Natural killer cell treated with Interleukin-12 subunit alpha and Interleukin-12 subunit beta and Interleukin-15 and Interleukin-18, amount 100 ng/mL, for 72 hours (primary cell): ENCODE measurements around the gene ZNF765. TPM values are rescaled to one million over a fixed set of nuclear protein-coding genes. Genes with fewer than 3 reads are reported as not detected.
"Not testable (repeated sequence)": the region's sequence is repeated elsewhere in the genome, so short reads cannot be mapped to it uniquely, and the experiment has no call there.

Experiments used
- ATAC-seq, 2 donors: fragments of 150-1000 bp; cut with Tn5 transposase in 1 of 2; sonication (Bioruptor Pico), chemical (Tn5 transposase) in 1 of 2; 2 replicates each; pipeline ENCODE4 v1.10.0; 2021
- DNase-seq: peaks from one replicate; pipeline ENCODE4 v3.0.0; 2022; ENCODE audit warnings: low spot score
- H3K27ac Mint-ChIP-seq, 2 donors: 1 replicate in 1 of 2; 2 replicates in 1 of 2; pipeline ENCODE4 v1.8.0; 2022; ENCODE audit warnings: mixed read lengths in 2 of 2, mild to moderate bottlenecking in 1 of 2, moderate library complexity in 1 of 2
- H3K27me3 Mint-ChIP-seq, 2 donors: 1 replicate in 1 of 2; 2 replicates in 1 of 2; pipeline ENCODE4 v1.8.0; 2022; ENCODE audit warnings: mixed read lengths in 2 of 2
- H3K36me3 Mint-ChIP-seq: one replicate; pipeline ENCODE4 v1.8.0; 2022; ENCODE audit warnings: mixed read lengths
- H3K4me1 Mint-ChIP-seq, 2 donors: 1 replicate in 1 of 2; 2 replicates in 1 of 2; pipeline ENCODE4 v1.8.0; 2022; ENCODE audit warnings: low read depth in 2 of 2, mixed read lengths in 2 of 2, mild to moderate bottlenecking in 1 of 2
- H3K4me3 Mint-ChIP-seq: one replicate; pipeline ENCODE4 v1.8.0; 2022; ENCODE audit warnings: mixed read lengths
- H3K9me3 Mint-ChIP-seq: 2 replicates; pipeline ENCODE4 v1.8.0; 2022; ENCODE audit warnings: mixed read lengths
- total RNA-seq, 2 donors: library from RNA; stranded (reverse); gene quantifications; one replicate each; pipeline ENCODE4 v1.2.3, GENCODE V29; 2022

The ZNF765 gene
- 10 to 100 TPM in 1 of 2 donors, 1 to 10 TPM in 1; 7.7 to 13.5 TPM for total RNA-seq

DNA sequence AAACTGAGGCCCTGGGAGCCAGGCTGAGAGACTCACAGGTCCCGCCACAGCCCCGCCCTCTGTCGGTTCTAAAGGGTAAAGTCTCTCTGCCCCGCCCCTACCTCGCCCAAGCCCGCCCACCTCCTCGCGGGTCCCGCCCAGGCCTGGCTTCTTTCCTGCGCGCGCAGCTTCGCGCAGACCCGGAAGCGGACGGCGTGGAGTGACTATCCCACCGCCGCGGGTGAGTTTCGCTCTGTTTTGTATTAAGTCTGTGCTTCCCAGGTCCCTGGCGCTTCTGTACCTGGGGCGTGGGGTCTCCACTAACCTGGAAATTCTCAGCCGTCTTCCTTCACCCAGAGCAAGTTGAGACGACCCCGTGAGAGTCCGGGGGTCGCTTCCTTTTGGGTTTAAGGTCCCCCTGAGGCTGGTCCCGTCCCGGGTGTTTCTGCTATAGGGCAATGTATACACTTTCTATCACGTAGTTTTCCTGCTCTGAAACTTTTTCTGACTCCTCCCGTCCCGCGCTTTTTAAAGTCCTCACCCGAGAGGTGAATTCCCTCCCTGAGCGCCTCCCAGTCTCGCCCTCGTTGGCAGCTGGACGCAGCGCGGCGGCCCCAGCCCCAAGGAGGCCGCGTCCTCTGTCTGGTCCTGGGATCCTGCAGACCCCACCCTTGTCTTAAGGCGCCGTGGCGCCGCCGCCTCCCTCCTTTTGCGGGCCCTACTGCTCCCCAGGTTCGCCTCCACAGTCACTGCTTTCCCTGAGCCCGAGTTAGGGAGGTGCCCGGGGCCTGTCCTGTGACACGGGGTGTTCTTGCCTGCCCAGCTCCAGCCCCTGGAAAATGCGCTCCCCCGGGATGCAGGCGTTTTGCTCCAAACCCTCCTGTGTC is at the start of gene ZNF765:
TSS of gene ZNF765 (plus strand) at position 176 of the 866 bp plus-strand sequence. CDS start 2,867 bp downstream, outside the sequence.
- H3K4me3 Mint-ChIP-seq = peak within 1 kb of the TSS; percentile 92
- H3K27ac Mint-ChIP-seq = peak within 1 kb of the TSS; percentile 87 to 88
- peaks cover 4% of the 10 kb centered on the region for H3K9me3 Mint-ChIP-seq
- H3K27me3 Mint-ChIP-seq = no peaks in the 10 kb centered on the region
- ATAC-seq (peak; percentile 99 to 100), DNase-seq (peak; percentile 94)
- peaks cover 18% of the 10 kb centered on the region for H3K36me3 Mint-ChIP-seq
- peaks cover 18 to 19% of the 10 kb centered on the region in 2 donors for H3K4me1 Mint-ChIP-seq

DNA sequence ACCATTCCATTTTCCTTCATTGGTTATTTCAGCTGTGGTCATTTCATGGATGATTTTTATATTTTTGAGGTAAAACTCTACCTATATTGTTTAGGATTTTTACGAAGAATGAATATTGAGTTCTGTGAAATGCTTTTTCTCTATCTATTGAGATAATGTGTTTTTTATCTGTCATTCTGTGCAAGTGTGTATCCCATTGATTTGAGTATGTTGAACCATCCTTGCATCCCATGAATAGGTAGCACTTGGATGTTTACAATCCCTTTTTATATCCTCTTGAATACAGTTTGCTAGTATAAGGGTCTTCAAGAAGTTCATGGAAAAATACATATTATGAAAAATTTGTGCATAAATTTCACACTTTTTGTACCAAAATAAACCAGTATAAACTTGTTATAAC is 39.2 kb upstream of the ZNF765 start:
- ATAC-seq (no peak), DNase-seq (no peak)
- H3K4me1 Mint-ChIP-seq = peaks cover 0 to 4% of the 10 kb centered on the region in 2 donors
- peaks cover 28% of the 10 kb centered on the region for H3K9me3 Mint-ChIP-seq
- H3K36me3 Mint-ChIP-seq = peaks cover 53% of the 10 kb centered on the region
- no peak overlapping the region for H3K27ac Mint-ChIP-seq
- H3K4me3 Mint-ChIP-seq = no peak overlapping the region
- peaks cover 0 to 2% of the 10 kb centered on the region in 2 donors for H3K27me3 Mint-ChIP-seq

DNA sequence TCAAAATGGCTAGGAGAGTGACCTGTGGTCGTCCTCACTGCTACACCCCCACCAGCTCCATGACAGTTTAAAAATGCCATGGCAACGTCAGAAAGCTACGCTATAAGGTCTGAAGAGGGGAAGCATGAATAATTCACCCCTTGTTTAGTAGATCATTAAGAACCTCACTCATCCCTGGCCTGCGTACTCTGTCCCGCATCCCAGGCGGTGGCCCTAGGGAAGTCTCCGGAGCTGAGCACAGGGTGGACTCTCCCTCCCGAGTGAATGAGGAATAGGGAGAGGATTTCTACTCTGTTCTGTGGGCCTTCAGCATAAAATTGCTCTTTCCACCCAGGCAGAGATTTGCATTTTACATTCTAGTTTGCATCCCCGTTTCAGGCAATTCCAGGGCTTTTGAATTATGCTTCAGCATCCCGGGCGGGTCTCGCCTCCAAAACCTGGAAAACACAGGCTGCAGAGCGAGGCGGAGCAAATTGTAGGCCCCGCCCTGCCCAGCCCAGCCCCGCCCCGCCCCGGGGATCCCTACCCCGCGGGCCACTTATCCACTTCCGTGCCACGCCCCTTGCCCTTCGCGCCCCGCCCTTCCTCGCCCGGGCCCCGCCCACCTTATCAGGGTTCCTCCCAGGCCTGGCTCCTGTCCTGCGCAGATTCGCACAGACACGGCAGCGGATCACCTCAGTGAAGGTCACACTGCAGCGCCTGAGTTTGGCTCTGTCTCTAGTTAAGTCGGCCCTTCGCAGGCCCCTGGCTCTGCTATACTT is 36.9 kb upstream of the ZNF765 start:
- ATAC-seq (peak in 1 of 2 donors; percentile 6), DNase-seq (no peak)
- Mint-ChIP-seq H3K27ac (no peak overlapping the region), H3K4me3 (no peak overlapping the region), H3K4me1 (peaks cover 0 to 3% of the 10 kb centered on the region in 2 donors), H3K27me3 (peaks cover 0 to 2% of the 10 kb centered on the region in 2 donors), H3K9me3 (peaks cover 10% of the 10 kb centered on the region), H3K36me3 (peaks cover 30% of the 10 kb centered on the region)

DNA sequence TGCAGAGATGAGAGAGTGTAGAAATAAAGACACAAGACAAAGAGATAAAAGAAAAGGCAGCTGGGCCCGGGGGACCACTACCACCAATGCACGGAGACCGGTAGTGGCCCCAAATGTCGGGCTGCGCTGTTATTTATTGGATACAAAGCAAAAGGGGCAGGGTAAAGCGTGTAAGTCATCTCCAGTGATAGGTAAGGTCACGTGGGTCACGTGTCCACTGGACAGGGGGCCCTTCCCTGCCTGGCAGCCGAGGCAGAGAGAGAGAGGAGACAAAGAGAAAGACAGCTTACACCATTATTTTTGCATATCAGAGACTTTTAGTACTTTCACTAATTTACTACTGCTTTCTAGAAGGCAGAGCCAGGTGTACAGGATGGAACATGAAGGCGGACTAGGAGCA is 34.9 kb upstream of the ZNF765 start:
- H3K4me3 Mint-ChIP-seq, ATAC-seq, DNase-seq, H3K27ac Mint-ChIP-seq, H3K9me3 Mint-ChIP-seq, H3K4me1 Mint-ChIP-seq, H3K27me3 Mint-ChIP-seq: not testable (repeated sequence)
- peaks cover 18% of the 10 kb centered on the region for H3K36me3 Mint-ChIP-seq

DNA sequence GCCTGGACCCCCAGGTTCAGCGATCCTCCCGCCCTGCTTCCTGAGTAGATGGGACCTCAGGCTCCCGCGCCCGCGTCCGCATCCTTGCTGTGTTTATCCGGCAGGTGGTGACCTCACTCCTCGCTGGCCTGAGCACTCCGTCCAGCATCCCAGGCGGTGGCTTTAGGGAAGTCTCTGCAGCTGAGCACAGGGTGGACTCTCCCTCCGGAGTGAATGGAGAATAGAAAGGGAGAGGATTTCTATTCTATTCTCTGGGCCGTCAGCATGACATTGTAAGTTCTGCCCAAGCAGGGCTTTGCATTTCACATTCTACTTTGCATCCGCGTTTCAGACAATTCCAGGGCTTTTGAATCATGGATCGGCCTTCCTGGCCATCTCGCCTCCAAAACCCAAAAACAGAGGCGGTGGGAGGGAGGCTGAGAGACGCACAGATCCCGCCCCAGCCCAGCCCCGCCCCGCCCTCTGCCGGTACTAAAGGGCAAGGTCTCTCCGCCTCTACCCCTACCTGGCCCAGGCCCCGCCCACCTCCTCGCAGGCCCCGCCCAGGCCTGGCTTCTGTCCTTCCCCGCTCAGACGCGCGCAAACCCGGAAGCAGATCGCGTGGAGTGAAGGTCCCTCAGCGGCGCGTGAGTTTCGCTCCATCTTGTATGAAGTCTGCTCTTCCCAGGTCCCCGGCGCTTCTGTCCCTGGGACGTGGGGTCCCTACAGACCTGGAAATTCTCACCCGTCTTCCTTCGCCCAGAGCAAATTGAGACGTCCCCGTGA is 29.6 kb upstream of the ZNF765 start, which contains the start of gene ZNF525:
TSS of gene ZNF525 (plus strand) at position 572 of the 765 bp plus-strand sequence. CDS start 6,577 bp downstream, outside the sequence.
- H3K9me3 Mint-ChIP-seq = no peaks in the 10 kb centered on the region
- peak; percentile 96 for DNase-seq
- H3K4me3 Mint-ChIP-seq = peak within 1 kb of the TSS; percentile 89
- H3K36me3 Mint-ChIP-seq = peaks cover 11% of the 10 kb centered on the region
- H3K27me3 Mint-ChIP-seq = no peaks in the 10 kb centered on the region
- ATAC-seq = peak; percentile 100
- peak within 1 kb of the TSS; percentile 77 to 89 for H3K27ac Mint-ChIP-seq
- H3K4me1 Mint-ChIP-seq = peaks cover 16 to 21% of the 10 kb centered on the region in 2 donors

DNA sequence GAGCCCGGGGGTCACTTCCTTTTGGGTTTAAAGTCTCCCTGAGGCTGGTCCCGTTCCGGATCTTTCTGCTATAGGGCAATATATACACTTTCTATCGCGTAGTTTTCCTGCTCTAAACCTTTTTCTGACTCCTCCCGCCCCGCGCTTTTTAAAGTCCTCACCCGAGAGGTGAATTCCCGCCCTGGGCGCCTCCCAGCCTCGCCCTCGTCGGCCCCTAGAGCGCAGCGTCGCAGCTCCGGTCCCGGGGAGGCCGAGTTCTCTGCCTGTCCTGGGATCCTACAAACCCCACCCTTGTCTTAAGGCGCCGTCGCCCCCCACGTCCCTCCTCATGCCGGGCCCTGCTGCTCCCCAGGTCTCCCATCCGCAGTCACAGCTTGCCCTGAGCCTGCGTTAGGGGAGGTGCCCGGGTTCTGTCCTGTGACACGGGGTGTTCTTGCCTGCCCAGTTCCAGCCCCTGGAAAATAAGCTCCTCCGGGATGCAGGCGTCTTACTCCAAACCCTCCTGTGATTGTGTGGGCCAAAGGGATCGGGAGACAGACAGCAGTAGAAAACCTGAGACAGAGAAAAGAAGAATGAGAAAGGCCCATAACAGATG is 29.0 kb upstream of the ZNF765 start:
- ATAC-seq (peak; percentile 50 to 59), DNase-seq (no peak)
- Mint-ChIP-seq H3K4me1 (peaks cover 18 to 21% of the 10 kb centered on the region in 2 donors), H3K27me3 (no peaks in the 10 kb centered on the region), H3K27ac (peak overlapping the region; percentile 77 to 89), H3K9me3 (no peaks in the 10 kb centered on the region), H3K36me3 (peaks cover 15% of the 10 kb centered on the region), H3K4me3 (peak overlapping the region; percentile 89)

DNA sequence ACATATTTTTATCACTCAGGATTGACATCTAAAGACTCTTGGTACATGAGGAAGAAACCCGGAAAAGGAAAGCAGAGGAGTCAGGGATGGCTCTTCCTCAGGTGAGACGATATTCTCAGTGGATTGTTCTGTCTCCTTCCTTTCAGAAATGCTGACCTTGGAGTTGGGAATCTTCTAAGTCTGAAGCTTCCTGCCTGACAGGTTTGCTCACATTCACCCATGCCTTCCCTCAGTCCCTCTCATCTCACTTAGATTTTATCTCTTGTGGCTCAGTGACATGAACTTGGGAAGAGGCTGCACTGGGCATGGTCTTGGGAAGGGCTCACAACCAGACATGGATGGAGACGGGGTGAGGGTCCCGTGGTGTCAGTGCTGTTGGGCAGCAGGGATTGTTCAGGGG is 22.8 kb upstream of the ZNF765 start:
- DNase-seq (no peak), ATAC-seq (no peak)
- H3K9me3 Mint-ChIP-seq = peaks cover 4% of the 10 kb centered on the region
- H3K36me3 Mint-ChIP-seq = peaks cover 53% of the 10 kb centered on the region
- no peak overlapping the region for H3K27ac Mint-ChIP-seq
- H3K4me1 Mint-ChIP-seq = peaks cover 8 to 11% of the 10 kb centered on the region in 2 donors
- H3K27me3 Mint-ChIP-seq = no peaks in the 10 kb centered on the region
- no peak overlapping the region for H3K4me3 Mint-ChIP-seq

DNA sequence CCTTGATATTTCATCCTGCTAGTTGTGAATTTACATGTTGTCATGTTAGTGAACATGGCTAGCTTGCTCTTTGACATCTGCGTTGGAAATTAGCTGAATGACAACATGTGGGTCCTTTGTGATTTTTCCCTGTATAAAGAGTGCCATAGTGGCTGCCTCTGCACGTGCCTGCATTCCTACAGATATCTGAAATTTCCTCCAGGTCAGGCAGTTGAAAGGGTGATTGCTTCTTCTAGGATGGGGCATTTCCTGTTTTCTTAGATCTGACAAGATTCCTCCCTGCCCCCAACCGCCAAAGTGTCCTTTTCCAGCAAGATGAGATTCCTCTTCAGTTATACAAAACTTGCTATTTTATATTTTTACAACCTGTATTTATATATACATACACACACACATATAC is 20.7 kb upstream of the ZNF765 start:
- Mint-ChIP-seq H3K27ac (no peak overlapping the region), H3K27me3 (no peaks in the 10 kb centered on the region), H3K9me3 (peaks cover 4% of the 10 kb centered on the region), H3K4me3 (no peak overlapping the region), H3K36me3 (peaks cover 61% of the 10 kb centered on the region), H3K4me1 (peaks cover 0 to 3% of the 10 kb centered on the region in 2 donors)
- DNase-seq (no peak), ATAC-seq (no peak)

DNA sequence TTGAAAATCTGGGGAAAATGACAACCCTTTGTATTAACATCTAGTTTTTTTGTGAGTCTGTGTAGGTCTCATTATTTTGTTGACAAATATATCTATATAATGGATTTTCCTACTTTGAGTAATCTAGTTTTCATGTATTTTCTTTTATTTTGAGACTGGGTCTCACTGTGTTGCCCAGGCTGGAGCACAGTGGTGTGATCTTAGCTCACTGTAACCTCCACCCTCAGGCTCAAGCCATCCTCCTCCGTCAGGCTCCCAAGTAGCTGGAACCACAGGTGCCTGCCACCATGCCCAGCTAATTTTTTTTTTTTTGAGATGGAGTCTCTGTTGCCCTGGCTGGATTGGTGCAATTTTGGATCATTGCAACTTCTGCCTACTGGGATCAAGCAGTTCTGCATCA is 20.2 kb upstream of the ZNF765 start:
- no peak for ATAC-seq
- Mint-ChIP-seq H3K4me3 (no peak overlapping the region), H3K27ac (no peak overlapping the region), H3K4me1 (peaks cover 0 to 3% of the 10 kb centered on the region in 2 donors), H3K27me3 (no peaks in the 10 kb centered on the region), H3K9me3 (peaks cover 4% of the 10 kb centered on the region), H3K36me3 (peaks cover 64% of the 10 kb centered on the region)
- DNase-seq = no peak

DNA sequence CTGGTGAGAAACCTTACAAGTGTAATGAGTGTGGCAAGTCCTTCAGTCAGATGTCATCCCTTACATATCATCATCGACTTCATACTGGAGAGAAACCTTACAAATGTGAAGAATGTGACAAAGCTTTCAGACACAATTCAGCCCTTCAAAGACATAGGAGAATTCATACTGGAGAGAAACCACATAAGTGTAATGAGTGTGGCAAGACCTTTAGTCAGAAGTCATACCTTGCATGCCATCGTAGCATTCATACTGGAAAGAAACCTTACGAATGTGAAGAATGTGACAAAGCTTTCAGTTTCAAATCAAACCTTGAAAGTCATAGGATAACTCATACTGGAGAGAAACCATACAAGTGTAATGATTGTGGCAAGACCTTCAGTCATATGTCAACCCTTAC is 13.6 kb upstream of the ZNF765 start:
- no peak for DNase-seq
- Mint-ChIP-seq H3K9me3 (peaks cover 30% of the 10 kb centered on the region), H3K36me3 (peaks cover 89% of the 10 kb centered on the region), H3K4me3 (no peak overlapping the region), H3K27ac (no peak overlapping the region), H3K4me1 (no peaks in the 10 kb centered on the region), H3K27me3 (no peaks in the 10 kb centered on the region)
- no peak for ATAC-seq

DNA sequence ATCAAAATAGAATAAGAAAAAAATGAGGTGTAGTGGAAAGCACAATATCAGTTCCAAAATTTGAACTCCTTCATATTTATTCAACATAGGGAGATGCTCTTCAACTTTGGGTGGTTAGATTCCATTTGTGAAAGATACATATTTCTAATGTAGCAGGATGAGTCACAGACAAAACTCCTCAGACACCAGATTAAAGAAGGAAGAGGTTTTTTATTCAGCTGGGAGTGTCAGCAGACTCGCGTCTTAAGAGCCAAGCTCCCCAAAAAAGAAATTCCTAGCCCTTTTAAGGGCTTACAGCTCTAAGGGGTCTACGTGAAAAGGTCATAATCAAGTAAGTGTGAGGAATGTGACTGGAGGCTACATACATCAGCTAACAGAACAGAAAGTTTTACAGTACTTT is 6.8 kb upstream of the ZNF765 start:
- peaks cover 46% of the 10 kb centered on the region for H3K36me3 Mint-ChIP-seq
- H3K9me3 Mint-ChIP-seq = peaks cover 29% of the 10 kb centered on the region

DNA sequence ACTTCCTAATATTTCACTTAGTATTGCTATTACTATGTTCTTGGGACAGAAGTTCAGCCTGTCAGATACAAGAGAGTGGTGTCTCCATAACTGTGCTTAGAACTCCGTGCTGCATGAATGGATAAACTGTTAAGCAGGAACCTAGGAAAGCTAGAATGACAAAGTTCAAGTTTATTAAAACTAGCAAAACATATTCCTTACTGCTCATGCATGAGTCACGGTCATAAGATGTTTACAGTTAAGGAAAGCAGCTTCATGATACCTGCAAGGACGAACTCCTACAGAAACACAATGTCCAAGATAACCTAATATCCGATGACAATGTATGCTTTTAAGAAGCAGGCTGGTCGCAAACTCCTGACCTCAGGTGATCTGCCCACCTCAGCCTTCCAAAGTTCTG is 6.0 kb upstream of the ZNF765 start:
- no peaks in the 10 kb centered on the region for H3K27me3 Mint-ChIP-seq
- ATAC-seq (no peak), DNase-seq (no peak)
- H3K4me3 Mint-ChIP-seq = no peak overlapping the region
- H3K9me3 Mint-ChIP-seq = peaks cover 26% of the 10 kb centered on the region
- H3K4me1 Mint-ChIP-seq = no peaks in the 10 kb centered on the region
- peaks cover 38% of the 10 kb centered on the region for H3K36me3 Mint-ChIP-seq
- no peak overlapping the region for H3K27ac Mint-ChIP-seq

More for the DNA sequence above, 6.8 kb upstream of the ZNF765 start:
- DNase-seq (no peak), ATAC-seq (no peak)
- H3K4me1 Mint-ChIP-seq = no peaks in the 10 kb centered on the region
- no peak overlapping the region for H3K4me3 Mint-ChIP-seq
- H3K27ac Mint-ChIP-seq = no peak overlapping the region
- H3K27me3 Mint-ChIP-seq = no peaks in the 10 kb centered on the region

DNA sequence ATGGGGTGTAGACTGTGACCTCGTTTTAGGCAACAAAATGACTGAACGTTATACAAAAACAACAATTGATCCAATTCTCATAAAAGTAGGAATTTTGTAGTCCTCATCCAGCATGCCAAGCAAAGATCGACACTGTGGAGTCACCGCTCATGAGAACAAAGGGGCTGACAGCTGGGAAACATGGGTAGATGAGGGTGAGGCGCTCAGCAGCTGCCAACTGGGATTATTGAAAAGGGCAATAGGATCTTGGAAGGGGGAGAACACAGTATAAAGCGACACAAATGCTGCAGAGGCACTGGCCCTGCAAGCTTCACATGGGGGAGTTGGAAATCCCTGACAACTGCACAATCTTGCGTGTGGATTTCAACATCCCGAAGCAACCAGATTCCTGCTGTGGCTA is 5.4 kb upstream of the ZNF765 start:
- Mint-ChIP-seq H3K36me3 (peaks cover 34% of the 10 kb centered on the region), H3K27ac (no peak overlapping the region), H3K9me3 (peaks cover 25% of the 10 kb centered on the region), H3K4me3 (no peak overlapping the region), H3K27me3 (no peaks in the 10 kb centered on the region), H3K4me1 (peaks cover 0 to under 1% of the 10 kb centered on the region in 2 donors)
- DNase-seq (no peak), ATAC-seq (no peak)
